ENCODE results near the gene TRIM49.
"Not testable (repeated sequence)": the region's sequence is repeated elsewhere in the genome, so short reads cannot be mapped to it uniquely, and the experiment has no call there.

Gene TRIM49

GRCh38 chr11:89808475-89808874, at the start of gene TRIM49:
TRIM49 (minus strand) TSS chr11:89808575; CDS start chr11:89804469, 4,106 bp downstream.
- not testable (repeated sequence) for DNase-seq (ENCODE audit: low spot score)

GRCh38 chr11:89826694-89827093, 18.3 kb upstream of the TRIM49 start:
- DNase-seq (ENCODE audit: low spot score) = not testable (repeated sequence)

- DNase-seq (ENCODE audit: low spot score) = not testable (repeated sequence)
These were observed 11.6 kb upstream of the TRIM49 start for GRCh38 chr11:89820008-89820407.

- DNase-seq (ENCODE audit: low spot score) = not testable (repeated sequence)
These were observed 5.2 kb upstream of the TRIM49 start for GRCh38 chr11:89813535-89813934.

GRCh38 chr11:89787506-89788063, 20.8 kb downstream of the TRIM49 start:
- DNase-seq (ENCODE audit: low spot score) = not testable (repeated sequence)

GRCh38 chr11:89785726-89786125, 22.6 kb downstream of the TRIM49 start:
- DNase-seq (ENCODE audit: low spot score) = not testable (repeated sequence)

- DNase-seq (ENCODE audit: low spot score) = not testable (repeated sequence)
These were observed 57.6 kb downstream of the TRIM49 start for GRCh38 chr11:89750822-89751221.

All from AG08396 (cell line).